Stimulated activated CD4-positive, alpha-beta T cell treated with anti-CD3 and anti-CD28 coated beads, Interleukin-1b, Interleukin-23, amount 100 ng/mL, for 4 hours (primary cell): ENCODE measurements around the gene SPAG17.

ENCODE experiments used
- DNase-seq, 2 donors: peaks; one replicate each; pipeline ENCODE4 v3.0.0-alpha.2; 2020; ENCODE audit warnings: low read depth in 2 of 2

The SPAG17 gene

DNA sequence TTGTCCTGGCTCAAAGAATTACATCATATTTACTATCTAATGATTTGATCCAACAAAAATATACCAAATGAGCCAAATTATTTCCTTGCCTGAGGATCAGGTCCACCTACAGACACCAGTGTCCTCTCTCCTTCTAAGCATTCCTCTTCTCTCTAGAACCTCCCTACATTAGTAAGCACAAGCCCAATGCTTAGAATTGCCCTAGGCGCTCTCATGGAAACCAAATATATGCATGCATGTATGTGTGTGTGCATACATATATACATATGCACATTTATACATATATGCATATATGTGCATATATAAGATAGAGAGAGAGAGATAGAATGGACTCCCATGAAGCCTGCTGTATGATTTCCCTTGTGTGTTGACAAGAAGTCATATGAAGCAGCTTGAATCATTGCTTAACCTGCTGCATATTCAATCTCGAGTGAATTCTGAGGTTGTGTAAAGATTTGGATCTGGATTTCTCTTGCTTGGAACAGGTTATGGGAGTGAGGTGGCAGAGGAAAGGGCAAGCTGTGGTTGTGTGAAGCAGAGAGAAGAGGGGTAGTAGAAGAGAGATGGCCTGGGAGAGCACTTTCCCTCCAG, 66.1 kb downstream of the SPAG17 start:
- DNase-seq: no peak

DNA sequence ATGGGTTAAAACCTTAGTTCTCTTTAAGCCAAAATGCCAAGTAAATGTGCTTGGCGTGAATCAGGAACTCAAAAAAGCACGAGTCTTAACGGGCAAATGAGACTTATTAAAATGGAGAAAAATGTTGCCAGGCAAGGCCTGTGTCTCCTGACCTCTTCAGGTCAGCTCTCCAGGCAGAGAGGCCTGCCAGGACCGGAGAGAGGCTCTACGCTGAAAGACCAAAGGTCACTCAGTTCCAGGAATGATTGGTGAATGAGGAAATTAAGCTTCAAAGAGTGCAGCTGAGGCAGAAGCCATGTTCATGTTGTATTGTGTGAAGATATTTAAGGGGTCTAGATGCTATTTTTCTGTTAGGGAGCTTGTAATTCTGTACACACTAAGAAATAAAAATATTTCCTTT, 66.6 kb downstream of the SPAG17 start:
- no peak for DNase-seq

DNA sequence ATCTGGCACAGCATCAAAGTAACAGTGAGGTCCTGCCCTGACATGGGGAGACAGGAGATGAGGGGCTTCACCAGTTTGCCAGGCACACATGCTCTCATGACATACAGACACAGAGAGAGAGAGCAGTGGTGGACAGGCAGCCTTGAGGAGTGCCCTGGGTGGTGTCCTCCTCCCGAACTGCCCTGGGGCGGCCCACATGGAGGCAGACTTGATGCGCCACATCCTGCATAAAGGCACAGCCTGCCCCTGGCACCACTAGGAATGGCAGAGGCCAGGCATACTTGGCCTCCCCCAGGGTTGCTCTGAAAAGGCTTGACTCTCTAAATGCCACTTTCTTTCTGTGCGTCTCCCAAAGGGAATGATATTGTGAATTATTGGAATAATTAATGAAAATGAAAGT, 67.5 kb downstream of the SPAG17 start:
- DNase-seq: no peak

DNA sequence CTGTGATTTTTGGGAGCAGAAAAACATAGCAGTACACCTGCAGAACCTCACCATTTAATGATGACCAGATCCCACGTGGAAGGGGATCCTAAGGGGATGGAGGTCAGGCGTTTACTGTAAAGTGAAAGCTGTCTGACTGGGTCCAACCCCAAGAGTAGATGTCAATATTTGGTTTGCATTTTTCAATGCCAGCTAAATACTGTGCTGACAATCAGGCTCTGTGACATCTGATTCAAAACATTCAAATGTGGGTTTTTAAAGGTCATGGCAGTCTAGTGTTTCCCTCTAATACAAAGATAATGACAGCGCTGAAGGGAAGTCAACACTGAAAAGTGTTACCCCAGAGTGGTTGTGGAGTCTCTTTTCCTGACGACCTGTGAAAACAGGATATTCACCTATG, 68.1 kb downstream of the SPAG17 start:
- DNase-seq: no peak

DNA sequence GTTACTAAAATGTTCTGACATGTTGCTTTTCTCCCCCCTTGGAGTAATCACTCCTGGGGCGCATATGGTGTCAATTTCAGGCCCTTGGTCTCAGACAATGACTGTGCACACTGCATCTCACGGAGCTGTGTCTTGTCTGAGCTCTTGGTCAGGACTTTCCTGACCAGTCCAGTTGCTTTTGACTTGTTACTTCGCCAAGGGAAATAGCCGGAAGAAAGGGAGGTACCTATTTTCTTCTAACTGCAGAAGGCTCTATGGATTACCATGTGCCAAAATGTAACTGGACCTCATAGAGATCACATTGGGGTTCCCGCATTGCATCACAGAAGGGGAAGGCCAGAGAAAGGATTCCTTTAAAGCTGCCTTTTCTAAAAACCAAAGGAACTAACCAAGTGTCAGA, 68.6 kb downstream of the SPAG17 start:
- no peak for DNase-seq

DNA sequence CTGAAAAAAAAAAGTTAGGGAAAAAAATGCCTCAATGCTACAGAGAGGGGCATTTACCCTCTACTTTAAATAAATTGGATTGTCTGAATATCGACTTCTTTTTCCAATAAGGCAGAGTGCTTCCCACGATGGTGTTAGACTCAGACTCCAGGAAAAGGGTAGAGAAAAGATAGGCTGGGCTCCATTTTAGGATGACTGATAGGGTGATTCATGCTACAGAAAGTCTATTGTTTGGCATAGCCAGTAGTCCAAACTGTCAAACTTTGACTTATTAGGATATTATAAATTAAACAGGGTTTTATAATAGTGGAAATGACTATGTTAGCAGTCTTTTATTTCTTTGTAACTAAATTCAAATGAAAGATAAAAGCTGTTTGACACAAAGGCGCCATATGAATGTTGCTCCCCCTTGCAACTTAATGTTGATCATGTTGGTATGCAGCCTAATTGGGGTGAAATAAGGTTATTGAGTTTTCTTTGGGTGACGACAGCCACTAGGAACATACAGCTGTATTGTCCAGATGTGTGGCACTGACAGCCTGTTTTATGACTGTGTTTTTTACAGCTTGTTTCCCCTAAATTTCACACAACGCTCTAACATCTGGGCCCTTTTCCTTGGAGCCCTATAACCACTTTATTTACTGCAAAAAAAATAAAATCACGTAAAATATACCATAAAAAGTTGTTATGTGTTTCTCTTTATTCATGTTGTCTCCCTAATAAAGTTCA, 69.3 kb downstream of the SPAG17 start:
- no peak for DNase-seq

DNA sequence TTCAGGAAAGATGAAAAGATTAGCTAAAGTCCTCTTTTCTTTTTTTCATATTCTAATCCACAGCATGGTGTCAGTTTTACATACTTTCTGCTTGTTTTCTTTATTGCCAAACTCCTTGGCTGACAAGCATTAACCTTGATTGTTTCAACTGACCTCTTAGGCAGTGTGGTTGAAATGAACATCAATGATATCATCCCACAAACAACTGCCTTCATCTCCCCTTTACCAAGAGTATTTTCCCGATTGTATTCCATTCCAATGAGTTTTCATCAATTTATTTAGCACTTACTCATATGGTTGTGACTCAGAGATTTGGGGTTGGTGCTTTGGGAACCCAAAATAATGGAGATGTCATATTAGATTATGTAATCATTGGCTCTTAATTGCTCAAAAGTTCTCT, 71.8 kb downstream of the SPAG17 start:
- DNase-seq: no peak

DNA sequence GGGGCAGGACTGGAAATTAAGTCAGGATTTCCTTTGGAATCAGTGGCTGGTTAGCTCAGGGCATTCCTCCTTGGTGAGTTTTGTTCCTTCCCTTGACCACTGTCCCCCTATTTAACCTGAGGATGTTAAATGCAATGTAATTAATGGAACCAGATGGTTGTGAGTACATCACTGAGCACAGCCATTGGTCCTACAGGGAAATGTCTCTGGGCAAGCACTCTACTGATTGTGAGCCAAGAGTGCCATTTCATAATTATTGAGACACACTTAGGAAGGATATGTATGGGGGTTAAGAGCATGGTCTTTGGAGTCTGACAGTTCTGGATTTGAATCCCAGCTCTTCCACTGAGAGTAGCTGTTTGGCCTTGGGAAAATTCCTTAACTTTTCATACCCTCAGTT, 74.4 kb downstream of the SPAG17 start:
- DNase-seq: no peak

DNA sequence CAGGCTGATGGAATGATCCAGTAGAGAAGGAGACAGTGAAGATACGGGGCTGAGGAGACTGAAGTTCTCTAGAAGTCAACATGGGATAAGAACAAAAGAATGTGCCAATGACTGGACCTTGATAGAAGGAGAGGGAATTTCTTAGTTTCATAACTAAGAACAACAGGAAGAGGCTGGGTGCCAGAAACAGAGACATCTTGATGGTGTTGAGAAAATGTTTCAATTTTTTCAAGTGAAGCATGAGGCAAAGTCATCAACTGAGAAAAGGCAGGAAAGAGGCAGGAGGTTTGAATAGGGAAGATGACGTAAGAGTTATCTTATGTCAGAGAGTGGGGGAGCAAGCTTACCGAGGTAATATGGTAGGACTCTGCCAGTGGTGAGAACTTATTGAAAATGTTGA, 80.1 kb downstream of the SPAG17 start:
- no peak for DNase-seq

DNA sequence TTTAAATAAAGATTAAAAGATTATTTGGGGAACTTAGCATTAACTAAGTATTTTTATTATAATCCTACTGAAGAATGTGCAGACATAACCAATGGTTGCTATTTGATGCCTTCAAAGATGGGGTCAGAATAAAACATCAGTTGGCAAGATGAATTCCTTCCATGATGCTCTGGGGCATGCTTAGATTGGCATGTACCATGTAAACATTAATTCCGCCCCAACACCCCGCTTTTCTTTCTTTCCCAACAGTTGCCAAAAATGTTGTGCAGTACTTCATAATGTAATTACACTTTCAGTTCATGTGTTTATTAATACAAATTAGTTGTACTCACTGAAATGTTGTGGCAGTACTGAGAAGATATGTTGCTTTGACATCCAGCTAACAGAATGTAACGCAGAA, 82.6 kb downstream of the SPAG17 start:
- no peak for DNase-seq

DNA sequence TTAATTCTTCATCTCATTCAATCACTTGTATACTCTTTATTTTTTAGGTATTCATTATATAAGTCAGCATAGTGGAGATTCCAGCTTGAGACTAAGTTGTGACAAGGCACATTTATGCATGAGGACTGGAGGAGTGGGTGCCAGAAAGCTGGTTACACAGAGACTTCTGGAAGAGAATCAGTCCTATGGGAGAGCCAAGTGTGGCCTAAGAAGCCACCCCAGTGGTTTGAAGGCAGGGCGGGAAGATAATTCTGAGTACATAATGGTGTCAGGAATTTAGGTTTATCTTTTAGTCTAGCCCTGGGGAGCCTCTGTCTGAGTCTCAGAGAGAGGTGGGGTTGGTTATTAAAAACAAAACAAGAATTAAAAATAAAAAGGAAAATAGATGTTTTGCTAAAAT, 83.0 kb downstream of the SPAG17 start:
- no peak for DNase-seq

DNA sequence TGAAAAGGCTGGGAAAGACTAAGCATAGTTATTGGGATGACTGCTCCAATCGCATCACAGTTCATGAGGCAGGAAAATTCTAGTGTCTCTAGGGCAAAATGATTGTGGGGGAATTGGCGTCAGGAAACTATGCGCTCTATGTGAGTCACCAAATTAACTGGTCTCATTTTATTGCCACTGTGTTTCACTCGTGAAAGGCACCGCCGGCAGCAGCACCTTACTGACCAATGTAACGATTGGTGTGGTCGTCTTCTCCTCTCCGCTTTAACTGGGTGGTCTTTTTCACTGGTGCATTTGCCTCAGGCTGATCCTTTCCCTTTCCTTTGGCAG, 83.5 kb downstream of the SPAG17 start:
- DNase-seq: no peak

DNA sequence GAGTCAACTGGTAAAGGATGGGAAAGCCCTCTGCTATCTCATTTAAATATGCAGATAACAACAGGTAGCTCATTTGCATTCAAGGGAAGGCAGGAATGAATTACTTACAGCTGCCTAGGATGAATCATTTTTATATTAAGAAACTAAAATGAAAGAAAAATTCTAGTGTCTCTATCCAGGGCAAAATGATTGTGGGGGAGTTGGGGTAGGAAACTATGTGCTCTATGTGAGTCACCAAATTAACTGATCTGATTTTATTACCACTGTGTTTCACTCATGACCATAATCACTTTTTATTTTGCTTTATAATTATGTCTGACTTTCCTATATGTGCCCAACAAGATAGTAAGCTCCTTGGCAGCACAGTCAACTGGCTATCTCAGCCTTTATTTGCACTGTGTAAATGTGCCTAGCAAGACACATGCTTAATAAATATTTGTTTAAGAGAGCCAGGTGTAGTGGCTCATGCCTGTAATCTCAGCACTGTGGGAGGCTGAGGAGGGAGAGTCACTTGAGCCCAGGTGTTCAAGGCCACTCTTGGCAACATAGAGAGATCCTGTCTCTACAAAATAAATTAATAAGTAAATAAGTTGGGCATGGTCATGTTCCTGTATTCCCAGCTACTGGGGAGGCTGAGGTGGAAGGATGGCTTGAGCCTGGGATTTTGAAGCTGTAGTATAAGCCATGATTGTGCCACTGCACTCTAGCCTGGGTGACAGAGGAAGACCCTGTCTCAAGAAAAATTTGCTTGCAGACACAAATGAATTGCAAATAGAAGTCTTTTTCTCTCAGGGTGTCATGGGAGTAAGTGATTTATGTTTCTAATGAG, 84.1 kb downstream of the SPAG17 start:
- DNase-seq: no peak

DNA sequence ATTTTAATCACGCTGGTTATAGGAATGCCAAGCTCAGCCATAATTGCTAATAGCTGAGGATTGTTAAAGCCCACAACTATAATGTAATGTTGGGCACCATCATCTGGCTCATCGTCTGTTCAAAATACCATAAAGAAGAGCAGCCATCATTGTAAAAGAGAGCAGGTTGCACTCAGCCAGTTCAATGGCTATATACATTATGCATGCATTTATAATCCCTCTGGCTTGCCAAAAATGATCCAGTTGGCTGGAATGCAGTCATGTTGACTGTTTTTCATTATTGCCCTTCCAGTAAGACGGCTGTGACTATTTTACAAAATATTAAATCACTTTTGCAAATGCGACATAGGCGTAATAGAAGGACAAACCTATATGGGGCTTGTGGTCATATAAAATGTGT, 85.3 kb downstream of the SPAG17 start:
- no peak for DNase-seq

DNA sequence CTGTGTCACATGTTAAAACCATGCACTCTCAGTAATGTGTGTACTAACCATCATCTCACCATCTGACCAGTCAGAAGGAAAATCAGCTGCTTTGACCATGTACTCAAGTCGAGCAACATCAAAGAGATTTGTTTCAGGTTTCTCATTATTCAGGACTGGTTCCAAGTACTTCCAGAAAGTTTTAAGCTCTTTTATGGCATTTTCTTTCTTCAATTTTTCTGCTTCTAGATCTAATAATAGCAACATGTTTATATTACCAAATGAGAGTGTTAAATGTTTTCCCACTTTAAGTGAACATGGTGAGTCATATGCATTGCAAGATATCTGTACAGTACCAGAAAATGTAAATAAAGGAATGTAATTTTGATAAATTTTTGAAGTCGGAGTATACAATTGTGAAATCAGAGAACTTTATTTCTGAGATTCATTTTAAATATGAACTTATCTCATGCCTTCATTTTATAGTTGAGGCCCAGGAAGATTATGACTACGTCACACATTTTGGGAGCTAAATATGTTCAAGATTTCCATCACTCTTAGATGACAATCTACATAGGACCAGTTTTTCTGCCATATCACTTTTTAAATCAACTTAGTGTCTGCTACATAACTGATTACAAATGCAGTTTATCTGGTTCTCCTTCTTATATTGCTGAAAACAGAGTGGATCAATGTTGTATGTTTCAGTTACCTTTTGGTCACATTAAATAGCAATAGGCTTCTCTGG, 87.2 kb downstream of the SPAG17 start:
- no peak for DNase-seq

DNA sequence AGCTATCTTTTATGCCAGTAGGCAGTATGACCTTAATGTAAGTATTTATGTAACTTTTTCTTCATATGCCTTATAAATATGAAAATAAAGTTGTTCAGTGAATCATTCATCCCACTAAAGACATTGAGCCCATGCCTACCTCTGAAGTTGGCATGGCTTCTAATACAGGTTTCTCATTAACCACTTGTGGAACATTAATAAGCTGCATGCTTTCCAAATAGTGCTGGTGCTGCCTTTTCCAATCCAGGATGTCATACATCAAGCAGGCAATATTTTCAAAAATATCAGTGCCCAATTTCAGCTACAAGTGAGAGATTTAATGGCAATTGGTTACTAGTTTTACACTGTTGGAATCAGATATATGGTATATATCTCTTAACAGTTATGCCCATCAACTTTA, 92.0 kb downstream of the SPAG17 start:
- no peak for DNase-seq

DNA sequence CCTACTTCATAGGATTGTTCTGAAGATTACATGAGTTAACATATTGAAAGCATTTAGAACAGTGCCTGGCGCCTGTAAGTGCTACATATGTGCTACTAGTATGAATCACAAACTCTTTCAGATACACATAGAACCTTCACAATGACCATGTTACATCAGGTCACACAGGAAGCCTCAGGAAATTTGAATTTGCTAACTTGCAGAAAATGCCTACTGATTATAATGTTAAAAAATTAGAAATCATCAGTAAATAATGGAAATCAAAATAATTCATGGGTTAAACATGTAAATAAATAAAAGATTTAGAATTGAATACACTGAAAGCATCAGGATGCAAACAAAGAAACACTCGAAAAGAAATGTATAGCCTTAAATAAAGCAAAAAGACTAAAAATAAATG, 94.9 kb downstream of the SPAG17 start:
- no peak for DNase-seq

DNA sequence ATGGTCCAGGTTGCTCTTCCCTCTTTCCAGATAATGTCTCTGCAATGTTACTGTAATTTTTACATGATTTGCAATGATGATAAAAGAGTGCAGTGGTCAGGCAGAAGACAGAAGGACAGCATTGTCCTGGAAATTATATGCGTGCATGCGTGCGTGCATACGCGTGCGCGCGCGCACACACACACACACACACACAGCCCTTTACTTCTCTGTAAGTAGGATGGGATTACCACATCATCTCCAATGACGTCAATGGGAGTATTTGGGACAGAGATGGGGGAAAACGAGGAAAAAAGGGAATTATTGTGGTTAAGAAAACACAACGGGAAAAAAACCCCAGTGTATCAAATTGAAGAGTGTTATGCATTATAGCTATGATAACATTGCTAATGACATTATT, 99.7 kb downstream of the SPAG17 start:
- DNase-seq: no peak

DNA sequence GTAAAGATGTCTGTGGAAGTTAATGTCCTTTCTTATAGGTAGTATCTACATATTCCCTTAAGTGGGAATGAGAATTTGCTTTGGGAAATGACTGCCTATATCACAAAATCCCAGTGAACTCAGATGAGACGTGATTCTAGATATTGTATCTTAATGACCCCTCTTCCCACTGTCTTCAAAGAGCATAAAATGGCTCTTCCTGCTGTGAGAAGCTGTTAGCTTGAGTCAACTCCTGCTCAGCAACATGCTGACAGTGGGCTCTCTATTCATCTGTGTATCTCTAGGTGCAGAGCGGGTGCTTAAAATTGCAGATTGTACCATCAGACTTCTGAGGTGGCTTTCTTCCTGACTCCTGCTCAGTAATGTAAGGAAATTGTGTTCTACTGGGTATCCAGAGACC, 100.6 kb downstream of the SPAG17 start:
- DNase-seq: no peak

DNA sequence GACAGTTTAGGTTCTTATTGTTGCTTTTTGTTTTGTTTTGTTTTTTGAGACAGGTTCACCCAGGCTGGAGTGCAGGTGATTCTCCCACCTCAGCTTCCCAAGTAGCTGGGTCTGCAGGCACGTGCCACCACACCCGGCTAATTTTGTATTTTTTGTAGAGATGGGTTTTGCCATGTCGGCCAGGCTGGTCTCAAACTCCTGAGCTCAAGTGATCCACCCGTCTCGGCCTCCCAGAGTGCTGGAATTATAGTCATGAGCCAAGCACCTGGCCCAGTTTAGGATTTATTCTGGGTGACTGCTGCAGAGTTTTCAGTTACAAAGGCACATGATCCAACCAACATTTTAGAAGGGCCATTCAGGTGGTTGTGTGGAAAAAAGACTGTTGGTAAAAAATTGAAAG, 102.0 kb downstream of the SPAG17 start:
- no peak for DNase-seq

DNA sequence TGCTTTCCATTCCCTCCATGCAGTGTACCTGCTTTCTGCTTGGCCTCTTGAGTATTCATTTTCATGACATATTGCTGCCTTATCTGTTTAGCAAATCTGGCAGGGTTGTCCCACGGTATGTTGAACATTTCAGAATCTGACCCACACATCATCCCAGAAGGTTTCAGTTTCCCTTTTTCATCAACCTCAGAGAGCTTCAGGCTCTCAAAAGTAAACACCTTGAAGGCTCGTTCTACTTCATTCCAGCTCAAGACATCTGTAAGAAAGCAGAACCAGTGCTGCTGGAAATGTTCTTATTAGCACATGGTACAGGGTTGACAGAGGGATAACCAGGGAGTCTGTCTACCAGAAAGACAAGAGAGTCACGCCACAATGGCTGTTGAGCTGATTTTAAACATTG, 103.6 kb downstream of the SPAG17 start:
- DNase-seq: no peak

DNA sequence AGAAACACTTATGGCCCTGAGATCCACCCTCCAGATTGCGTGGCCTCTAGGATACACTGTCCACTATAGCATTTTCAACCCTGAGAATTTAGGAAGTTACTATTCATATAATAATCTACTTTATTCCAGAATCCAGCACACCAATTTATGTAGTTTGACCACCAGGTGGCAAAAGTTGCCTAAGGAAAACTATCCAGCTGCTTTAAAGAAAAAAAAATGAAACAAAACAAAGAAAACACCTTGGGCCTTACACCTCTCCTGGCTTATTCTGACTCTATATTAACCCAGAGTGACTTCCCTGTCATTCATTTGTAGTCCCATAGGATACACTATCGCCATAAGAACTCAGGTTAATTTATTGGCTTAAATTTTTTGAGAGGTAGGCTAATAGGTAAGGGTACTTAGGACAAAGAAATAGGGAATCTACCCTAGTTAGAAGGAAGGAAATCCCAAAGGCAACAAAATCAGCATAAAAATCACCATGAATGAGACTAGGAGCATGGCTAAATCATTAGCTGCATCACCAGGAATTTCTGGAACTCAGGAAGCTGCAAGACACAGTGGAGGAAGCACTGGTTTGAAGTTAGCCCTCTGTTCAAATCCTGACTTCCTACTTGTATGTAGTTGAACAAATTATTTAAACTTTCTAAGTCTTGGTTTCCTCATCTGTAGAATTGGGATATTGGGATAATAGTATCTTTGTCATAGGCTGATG, 107.5 kb downstream of the SPAG17 start:
- no peak for DNase-seq
